Measurements from ENCODE around the gene MAP4K1.
A peak's percentile ranks its signal among the peaks of the same experiment; 100 is the strongest.

Gene MAP4K1

DNA sequence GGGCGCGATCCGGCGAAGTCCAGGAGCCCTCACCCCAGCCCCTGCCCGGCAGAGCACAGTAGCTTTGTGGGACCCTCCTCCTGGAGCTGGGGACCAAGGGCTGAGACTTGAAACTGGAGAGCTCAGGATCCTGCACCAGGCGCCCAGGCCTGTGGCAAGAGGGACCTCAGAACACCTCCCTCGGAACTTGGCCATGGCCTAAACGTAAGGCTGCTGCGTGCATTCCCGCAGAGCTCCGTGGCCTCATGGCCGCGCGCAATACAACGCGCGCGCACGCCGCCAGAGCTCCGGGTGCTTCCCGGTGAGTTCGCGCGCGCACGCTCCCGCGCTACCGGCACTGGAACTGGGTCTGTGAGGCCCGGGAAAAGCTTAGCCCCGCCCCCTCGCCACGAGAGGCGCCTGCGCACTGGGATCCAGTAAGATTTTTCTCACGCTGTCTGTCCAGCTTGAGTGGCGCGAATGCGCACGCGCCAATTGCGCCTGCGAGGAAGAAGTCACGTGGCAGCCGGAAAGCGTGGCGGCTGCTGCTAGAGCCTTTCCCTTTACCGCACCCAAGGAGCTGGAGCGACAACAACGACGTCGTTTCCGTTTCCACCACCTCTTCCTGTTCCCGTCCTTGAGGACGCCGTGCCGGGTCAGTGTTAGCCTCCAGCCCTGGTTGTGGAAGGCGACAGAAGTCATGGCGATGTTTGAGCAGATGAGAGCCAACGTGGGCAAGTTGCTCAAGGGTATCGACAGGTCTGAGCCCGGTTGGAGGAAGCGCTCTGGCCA, 1.0 kb upstream of the MAP4K1 start, which contains the start of gene EIF3K:
EIF3K (plus strand) TSS at position 599 of the 771 bp plus-strand sequence; CDS start at position 680, 81 bp downstream.
- no peaks in the 10 kb centered on the region; the same call in 1 of the 2 replicates for H4K20me1 ChIP-seq (ENCODE audit: insufficient read depth, low read length)
- peaks cover 16% of the 10 kb centered on the region for H3K4me1 ChIP-seq (ENCODE audit: low read length)
- peaks cover 64% of the 10 kb centered on the region for H3K79me2 ChIP-seq (ENCODE audit: low read length)
- H2AFZ ChIP-seq (ENCODE audit: low read length): peak within 1 kb of the TSS; percentile 83
- peak within 1 kb of the TSS; percentile 82 for H3K9ac ChIP-seq (ENCODE audit: low read length)
- H3F3A ChIP-seq (ENCODE audit: insufficient read depth, low read length): peaks cover 13% of the 10 kb centered on the region
- peak within 1 kb of the TSS; percentile 94 for H3K4me3 ChIP-seq (ENCODE audit: low read length)
- DNase-seq: peak; percentile 99
- H3K27me3 ChIP-seq (replicated peaks; ENCODE audit: insufficient read depth, low read length): no peaks in the 10 kb centered on the region
- peak within 1 kb of the TSS; percentile 79 for H3K27ac ChIP-seq (ENCODE audit: low read length)
- peak within 1 kb of the TSS; percentile 98 for H3K4me2 ChIP-seq (ENCODE audit: low read depth, low read length)
- no peaks in the 10 kb centered on the region for H3K9me2 ChIP-seq (replicated peaks; ENCODE audit: insufficient read depth, low read length)
- TF ChIP-seq EZH2 (optimal IDR thresholded peaks at IDR 0.05; ENCODE audit: low read depth, low read length): no peak
- TF ChIP-seq, protein P1, sequence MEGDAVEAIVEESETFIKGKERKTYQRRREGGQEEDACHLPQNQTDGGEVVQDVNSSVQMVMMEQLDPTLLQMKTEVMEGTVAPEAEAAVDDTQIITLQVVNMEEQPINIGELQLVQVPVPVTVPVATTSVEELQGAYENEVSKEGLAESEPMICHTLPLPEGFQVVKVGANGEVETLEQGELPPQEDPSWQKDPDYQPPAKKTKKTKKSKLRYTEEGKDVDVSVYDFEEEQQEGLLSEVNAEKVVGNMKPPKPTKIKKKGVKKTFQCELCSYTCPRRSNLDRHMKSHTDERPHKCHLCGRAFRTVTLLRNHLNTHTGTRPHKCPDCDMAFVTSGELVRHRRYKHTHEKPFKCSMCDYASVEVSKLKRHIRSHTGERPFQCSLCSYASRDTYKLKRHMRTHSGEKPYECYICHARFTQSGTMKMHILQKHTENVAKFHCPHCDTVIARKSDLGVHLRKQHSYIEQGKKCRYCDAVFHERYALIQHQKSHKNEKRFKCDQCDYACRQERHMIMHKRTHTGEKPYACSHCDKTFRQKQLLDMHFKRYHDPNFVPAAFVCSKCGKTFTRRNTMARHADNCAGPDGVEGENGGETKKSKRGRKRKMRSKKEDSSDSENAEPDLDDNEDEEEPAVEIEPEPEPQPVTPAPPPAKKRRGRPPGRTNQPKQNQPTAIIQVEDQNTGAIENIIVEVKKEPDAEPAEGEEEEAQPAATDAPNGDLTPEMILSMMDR (IDR thresholded peaks at IDR 0.05; ENCODE audit: low read length): no peak
- TF ChIP-seq EZH2phosphoT487 (IDR thresholded peaks at IDR 0.05; ENCODE audit: low read length): no peak
- H3K9me3 ChIP-seq (replicated peaks; ENCODE audit: insufficient read depth, low read length): no peaks in the 10 kb centered on the region
- peaks cover 11% of the 10 kb centered on the region for H3K36me3 ChIP-seq (replicated peaks; ENCODE audit: insufficient read depth, low read length)

DNA sequence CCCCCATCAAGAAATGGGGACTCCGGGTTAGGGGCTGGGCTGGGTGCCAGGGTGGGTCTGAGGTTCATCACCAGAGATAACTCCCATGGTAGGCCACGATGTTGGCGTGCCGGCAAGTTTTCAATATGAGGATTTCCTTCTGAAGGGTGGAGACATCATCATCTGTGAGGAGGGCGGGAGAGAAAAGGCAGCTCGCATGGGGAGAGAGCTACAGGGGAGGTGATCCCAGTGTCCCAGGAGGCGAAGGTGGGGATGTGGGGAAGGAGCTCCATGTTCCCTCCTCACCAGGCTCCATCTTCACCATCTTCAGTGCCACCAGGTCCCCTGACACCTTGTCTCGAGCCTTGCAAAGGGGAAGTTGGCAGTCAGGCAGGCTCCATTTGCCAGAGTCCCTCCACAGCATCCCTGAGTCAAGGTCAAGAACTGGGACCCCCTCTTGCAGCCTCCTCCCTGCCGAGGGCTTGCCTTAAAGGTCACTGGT, 430 bp downstream of the MAP4K1 start:
- H3K4me2 ChIP-seq (ENCODE audit: low read depth, low read length): peak overlapping the region; percentile 95
- peak overlapping the region; percentile 79; the same call in 1 of the 2 replicates for H3K27ac ChIP-seq (ENCODE audit: low read length)

DNA sequence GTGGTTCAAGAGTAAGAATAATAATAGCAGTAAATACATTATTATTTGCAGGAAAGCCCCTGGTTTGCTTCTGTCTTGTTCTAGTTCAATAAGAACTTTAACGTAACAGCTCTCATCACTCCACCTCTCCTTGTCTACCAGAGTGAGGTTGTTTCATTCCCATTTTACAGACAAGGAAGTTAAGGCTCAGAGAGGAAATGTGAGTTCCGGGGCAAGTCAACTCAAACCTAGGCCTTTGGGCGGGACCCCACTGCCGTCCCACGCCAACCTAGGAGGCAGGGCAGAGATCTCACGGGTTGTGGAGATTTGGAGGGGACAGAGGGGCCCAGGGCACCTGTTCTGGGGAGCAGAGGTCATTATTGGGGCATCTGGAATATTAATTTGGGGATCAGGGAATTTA, 1.5 kb downstream of the MAP4K1 start:
- TF ChIP-seq, protein P1 (IDR thresholded peaks at IDR 0.05; ENCODE audit: low read length): no peak
- TF ChIP-seq EZH2phosphoT487 (IDR thresholded peaks at IDR 0.05; ENCODE audit: low read length): no peak
- TF ChIP-seq EZH2 (optimal IDR thresholded peaks at IDR 0.05; ENCODE audit: low read depth, low read length): no peak
- H3K36me3 ChIP-seq (replicated peaks; ENCODE audit: insufficient read depth, low read length): peaks cover 2% of the 10 kb centered on the region; the same call in 1 of the 2 replicates
- no peak overlapping the region for H3K9ac ChIP-seq (ENCODE audit: low read length)
- no peaks in the 10 kb centered on the region for H3K27me3 ChIP-seq (replicated peaks; ENCODE audit: insufficient read depth, low read length)
- peak overlapping the region; percentile 95; the same call in 1 of the 2 replicates for H3K4me2 ChIP-seq (ENCODE audit: low read depth, low read length)
- H3F3A ChIP-seq (ENCODE audit: insufficient read depth, low read length): peaks cover 13% of the 10 kb centered on the region
- no peak overlapping the region for H3K4me3 ChIP-seq (ENCODE audit: low read length)
- peaks cover 51% of the 10 kb centered on the region for H3K79me2 ChIP-seq (ENCODE audit: low read length)
- peaks cover 16% of the 10 kb centered on the region for H3K4me1 ChIP-seq (ENCODE audit: low read length)
- no peaks in the 10 kb centered on the region for H3K9me2 ChIP-seq (replicated peaks; ENCODE audit: insufficient read depth, low read length)
- no peak overlapping the region for H3K27ac ChIP-seq (ENCODE audit: low read length)
- no peak overlapping the region for H2AFZ ChIP-seq (ENCODE audit: low read length)
- no peak for DNase-seq
- no peaks in the 10 kb centered on the region for H4K20me1 ChIP-seq (ENCODE audit: insufficient read depth, low read length)
- no peaks in the 10 kb centered on the region for H3K9me3 ChIP-seq (replicated peaks; ENCODE audit: insufficient read depth, low read length)

More for the DNA sequence above, 430 bp downstream of the MAP4K1 start:
- Histone ChIP-seq H3K36me3 (replicated peaks; ENCODE audit: insufficient read depth, low read length) (peaks cover 8% of the 10 kb centered on the region), H3K27me3 (replicated peaks; ENCODE audit: insufficient read depth, low read length) (no peaks in the 10 kb centered on the region), H3F3A (ENCODE audit: insufficient read depth, low read length) (peaks cover 13% of the 10 kb centered on the region), H3K9ac (ENCODE audit: low read length) (peak overlapping the region; percentile 74), H4K20me1 (ENCODE audit: insufficient read depth, low read length) (no peaks in the 10 kb centered on the region), H3K9me3 (replicated peaks; ENCODE audit: insufficient read depth, low read length) (no peaks in the 10 kb centered on the region), H3K4me3 (ENCODE audit: low read length) (peak overlapping the region; percentile 94), H3K9me2 (replicated peaks; ENCODE audit: insufficient read depth, low read length) (no peaks in the 10 kb centered on the region), H3K4me1 (ENCODE audit: low read length) (peaks cover 16% of the 10 kb centered on the region), H3K79me2 (ENCODE audit: low read length) (peaks cover 61% of the 10 kb centered on the region), H2AFZ (ENCODE audit: low read length) (peak overlapping the region; percentile 83)
- peak; percentile 7 for DNase-seq
- TF ChIP-seq EZH2 (optimal IDR thresholded peaks at IDR 0.05; ENCODE audit: low read depth, low read length) (no peak), EZH2phosphoT487 (IDR thresholded peaks at IDR 0.05; ENCODE audit: low read length) (no peak)
- TF ChIP-seq, protein P1 (IDR thresholded peaks at IDR 0.05; ENCODE audit: low read length): no peak

All from MM.1S (cell line).